NCI-H2081 treated with DMSO at 0.1 percent for 48 hours (cell line): Measurements from ENCODE around the gene HSF2.

Source experiments
- DNase-seq: peaks from one replicate; lab custom pipeline; 2025; lab: John Stamatoyannopoulos, UW

The HSF2 gene, protein sequence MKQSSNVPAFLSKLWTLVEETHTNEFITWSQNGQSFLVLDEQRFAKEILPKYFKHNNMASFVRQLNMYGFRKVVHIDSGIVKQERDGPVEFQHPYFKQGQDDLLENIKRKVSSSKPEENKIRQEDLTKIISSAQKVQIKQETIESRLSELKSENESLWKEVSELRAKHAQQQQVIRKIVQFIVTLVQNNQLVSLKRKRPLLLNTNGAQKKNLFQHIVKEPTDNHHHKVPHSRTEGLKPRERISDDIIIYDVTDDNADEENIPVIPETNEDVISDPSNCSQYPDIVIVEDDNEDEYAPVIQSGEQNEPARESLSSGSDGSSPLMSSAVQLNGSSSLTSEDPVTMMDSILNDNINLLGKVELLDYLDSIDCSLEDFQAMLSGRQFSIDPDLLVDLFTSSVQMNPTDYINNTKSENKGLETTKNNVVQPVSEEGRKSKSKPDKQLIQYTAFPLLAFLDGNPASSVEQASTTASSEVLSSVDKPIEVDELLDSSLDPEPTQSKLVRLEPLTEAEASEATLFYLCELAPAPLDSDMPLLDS

DNA sequence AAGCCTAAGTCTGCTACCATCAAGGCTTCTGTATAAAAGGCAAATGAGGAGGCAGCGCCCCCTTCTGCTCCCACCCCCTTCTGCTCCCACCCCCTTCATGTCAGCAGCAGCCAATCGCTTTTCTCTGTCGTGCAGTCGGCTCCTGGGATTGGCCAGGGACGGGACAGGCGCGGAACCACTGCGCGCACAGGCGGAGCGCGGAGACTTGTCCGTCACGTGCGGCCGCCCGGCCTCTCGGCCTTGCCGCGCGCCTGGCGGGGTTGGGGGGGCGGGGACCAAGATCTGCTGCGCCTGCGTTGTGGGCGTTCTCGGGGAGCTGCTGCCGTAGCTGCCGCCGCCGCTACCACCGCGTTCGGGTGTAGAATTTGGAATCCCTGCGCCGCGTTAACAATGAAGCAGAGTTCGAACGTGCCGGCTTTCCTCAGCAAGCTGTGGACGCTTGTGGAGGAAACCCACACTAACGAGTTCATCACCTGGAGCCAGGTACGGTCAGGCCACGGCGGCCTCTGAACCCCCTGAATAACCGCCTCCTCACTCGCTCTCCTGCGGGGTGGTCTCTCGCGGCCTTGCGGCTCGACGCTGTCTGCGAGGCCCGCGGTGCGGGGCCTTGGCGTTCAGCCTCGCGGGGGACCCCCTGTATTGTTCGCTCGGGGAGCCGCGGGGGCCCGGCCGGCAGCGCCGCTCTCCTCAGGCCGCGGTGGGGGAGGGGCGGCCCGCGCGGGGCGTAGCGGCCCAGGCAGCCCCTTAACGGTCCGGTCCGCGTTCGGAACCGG lies at the start of gene HSF2:
Gene HSF2, plus strand, starts transcription at position 305 of the 773 bp plus-strand sequence. Its CDS starts 86 bp downstream, at position 391.
- DNase-seq: peak; percentile 58

- DNase-seq: no peak
Measured at GRCh38 chr6:122352981-122353664, 46.3 kb upstream of the HSF2 start.

GRCh38 chr6:122360809-122361208 lies 38.6 kb upstream of the HSF2 start:
- no peak for DNase-seq

DNA sequence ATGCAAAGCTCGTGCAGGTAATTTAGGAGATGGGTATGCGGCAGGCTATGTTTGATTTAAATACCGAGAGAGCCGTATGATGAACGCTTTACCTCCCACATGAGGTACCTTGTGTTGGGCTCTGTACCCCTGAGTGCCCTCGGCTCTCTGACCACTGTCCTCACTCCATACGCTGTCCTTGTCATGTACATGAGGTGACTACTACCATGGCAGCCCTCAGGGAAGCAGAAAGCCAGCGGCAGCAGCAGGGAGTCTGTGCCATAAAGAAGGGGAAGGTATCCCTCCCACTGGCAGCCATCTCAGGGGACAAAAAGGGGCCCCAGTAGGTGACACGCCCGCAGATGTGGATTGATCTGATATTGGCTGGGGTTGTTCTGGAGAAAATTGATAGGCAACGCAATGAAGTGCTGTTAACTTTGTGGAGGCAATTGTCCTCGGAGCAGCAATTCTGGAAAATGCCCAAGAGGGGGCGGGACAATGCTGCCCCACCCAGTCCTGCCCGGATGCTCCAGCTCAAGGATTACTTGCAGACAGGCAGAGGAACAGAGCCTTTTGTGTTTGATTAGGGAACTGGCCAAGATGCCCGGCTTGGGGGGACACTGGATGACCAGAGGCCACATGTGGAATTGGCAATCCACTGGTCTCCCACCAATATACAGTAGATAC lies 38.0 kb upstream of the HSF2 start:
- DNase-seq: no peak

DNA sequence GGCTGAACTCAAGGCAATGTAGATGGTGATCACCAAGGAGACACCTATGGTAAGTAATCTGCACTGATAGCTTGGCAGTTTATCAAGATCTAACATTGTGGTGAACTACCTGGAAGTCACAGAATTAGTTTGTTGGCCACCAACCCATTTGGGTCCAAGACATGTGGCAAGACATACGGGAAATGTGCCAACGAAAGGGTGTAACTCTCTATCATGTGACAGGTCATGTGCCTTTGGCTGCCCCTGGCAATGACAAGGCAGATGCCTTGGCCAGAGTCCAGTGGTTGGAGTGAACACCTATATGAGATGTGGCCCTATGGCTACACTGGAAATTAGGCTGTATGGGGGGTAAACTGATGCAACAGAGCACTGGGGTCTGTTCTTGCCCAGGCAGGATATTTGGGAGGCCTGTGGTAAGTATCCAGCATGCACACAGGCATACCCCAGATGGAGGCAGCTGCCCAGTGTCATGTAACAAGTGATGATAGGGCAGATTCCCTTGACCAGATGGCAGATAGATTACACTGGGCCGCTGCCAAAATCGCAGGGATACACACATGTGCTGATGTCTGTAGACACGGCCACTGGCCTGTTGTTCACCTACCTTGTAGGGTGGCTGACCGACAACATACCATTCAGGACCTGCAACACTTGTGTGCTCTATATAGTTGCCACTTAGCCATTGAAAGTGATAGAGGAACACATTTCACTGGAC lies 35.5 kb upstream of the HSF2 start:
- no peak for DNase-seq

DNA sequence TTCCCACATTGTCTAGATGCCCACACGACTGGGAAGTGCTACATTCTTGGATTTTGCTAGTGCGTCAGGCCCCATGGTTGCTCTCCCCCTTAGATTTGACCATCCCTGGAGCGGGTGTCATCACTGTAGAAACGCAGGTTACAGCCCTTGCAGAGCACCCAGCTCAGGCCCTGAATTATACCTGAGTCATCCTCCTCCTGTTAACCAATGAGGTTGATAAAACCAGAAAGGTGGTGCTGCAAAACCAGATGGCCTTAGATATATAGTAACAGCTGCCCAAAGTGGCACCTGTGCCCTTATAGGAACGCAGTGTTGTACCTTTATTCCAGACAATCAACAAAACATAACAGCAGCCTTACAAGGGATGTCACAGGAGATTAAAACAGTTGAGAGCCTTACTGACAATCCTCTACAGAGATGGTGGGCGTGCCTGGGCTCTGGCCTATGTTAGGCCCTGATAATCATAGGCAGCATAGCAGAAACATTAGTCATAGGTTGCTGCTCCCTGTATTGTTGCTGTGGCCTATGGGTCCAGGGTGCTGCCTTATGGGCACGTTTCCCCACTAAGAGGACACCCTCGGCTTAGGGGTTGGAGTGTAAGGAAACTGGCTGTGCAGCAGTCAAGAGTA lies 33.6 kb upstream of the HSF2 start:
- DNase-seq: no peak

GRCh38 chr6:122367171-122367570 lies 32.3 kb upstream of the HSF2 start:
- no peak for DNase-seq

DNA sequence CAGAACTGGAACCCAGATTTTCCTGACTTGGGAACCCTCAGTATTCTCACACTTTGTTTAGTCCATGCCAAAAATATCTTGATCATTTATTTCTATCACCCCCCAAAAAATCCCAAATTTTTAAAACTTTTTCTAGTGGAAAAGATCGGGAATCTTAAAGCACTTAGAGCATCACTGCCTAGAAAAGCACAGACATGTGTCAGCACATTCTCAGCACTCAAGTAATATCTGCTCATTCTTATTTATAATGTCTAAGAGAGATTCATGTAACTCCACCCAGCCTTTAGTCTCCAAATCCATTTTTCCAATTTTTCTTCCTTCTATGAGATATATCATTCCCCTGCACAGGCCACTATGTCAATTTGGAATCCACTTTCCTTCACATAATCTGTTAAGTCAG lies 29.9 kb upstream of the HSF2 start:
- no peak for DNase-seq

DNA sequence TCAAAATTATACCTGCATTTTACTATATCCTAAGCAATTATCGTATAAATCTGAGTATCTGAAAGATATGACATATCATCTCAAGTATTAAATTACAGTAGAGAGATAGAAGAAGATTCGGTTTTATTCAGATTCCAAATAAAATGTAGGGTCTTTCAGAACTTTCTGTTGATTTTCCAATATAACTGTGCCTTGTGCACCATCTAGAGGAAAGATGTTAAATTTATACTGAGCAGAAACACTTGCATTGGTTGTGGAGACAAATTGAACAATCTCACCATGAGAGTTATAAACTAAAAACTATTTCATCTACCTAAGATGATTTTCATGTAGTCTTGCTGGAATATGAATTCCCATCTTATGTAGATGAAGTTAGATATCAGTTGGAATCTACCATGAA lies 26.8 kb upstream of the HSF2 start:
- no peak for DNase-seq

GRCh38 chr6:122374307-122374706 lies 25.1 kb upstream of the HSF2 start:
- no peak for DNase-seq

DNA sequence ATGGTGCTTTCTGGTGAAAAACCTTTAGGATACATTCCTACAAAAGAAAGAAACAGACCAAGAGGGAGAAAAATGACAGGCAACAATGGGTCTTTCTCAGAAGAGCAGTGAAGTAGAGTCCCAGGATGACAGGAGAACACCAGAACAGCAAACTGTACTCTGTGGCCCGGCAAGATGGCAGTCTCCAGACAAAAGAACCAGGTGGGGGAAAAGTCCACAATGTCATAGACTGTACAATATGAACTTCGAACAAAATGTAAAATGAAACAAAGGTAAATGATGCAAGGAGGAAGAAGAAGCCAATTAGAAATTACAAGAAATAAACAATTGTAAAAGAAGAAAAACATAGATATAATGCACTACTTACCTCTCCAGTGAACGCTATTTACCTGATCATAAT lies 23.2 kb upstream of the HSF2 start:
- no peak for DNase-seq

- DNase-seq: peak; percentile 8
Measured at GRCh38 chr6:122381494-122382265, 17.8 kb upstream of the HSF2 start.

DNA sequence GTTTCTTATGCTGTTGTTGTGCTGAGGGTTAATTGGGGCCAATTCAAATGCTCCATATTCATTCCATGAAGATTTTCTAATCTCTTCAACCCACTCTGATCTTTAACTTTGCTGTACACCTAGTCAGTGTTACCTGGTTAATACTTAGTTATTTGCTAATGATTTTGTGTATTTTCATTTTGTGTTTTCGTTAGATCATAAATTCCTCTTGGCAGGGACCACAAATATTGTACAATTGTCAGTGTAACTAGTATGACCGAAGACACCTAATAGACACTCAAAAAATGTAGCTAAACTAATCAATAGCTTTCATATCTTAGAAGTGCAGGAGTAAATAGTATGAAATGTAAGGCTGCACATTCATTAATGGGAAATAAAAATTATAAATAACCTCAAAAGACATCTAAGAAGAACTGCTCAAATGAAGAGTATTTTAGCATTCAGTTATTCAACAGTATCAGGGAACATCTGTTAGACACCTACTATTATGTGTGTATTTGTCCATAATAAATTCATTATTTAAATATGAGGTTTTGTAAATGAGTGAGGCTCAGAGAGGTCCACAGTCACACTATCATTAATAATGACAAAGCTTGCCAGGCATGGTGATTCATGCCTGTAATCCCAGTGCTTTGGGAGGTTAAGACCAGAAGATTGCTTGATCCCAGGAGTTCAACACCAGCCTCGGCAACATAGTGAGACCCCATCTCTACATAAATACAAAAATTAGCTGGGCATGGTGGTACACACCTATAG lies 13.4 kb upstream of the HSF2 start:
- DNase-seq: no peak

DNA sequence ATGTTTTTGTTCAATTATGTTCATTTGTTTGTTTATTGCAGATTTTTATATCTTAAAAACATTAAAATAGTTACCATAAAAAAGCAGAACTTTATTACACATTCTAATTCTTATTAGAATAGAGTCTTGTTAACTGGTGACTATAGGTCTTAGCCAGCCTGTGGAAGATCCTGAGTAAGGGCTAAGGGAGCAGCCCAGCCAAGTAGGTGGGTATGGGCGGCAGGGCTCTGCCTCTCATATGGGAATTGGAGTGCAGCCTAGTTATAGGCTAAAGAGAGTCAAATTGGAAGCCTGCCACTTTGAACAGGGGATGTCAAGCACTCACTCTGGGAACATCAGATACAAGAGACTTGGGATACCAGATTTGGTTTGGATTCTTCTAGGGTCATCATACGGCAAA lies 10.5 kb upstream of the HSF2 start:
- no peak for DNase-seq

DNA sequence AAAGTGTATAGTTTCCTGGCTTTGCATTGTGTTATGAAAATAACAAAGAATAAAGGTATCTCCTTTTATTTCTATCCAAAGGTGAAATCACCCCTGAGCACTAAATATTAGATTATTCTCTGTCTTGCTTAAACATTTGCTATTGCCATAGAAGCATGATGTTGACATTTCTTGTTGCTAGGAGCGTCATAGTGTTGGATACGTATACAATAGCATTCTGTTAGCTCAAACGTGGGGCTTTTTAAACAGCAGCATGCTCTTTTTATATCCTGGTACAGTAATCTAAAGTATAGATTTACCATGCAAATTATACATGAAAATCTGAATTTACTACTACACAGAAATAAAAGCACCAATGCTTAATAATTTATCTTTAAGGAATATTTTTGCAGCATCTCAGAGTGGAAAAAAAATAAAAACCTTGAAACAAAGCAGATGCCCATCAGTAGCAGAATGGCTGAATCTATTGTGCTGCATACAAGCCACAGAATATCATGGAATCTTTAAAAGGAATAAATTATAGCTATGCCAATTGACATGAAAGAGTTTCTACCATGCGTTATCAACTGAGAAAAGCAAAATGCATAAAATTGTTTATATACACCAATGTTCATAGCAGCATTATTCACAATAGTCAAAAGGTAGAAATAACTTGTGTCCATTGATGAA lies 9.6 kb upstream of the HSF2 start:
- DNase-seq: peak; percentile 55

DNA sequence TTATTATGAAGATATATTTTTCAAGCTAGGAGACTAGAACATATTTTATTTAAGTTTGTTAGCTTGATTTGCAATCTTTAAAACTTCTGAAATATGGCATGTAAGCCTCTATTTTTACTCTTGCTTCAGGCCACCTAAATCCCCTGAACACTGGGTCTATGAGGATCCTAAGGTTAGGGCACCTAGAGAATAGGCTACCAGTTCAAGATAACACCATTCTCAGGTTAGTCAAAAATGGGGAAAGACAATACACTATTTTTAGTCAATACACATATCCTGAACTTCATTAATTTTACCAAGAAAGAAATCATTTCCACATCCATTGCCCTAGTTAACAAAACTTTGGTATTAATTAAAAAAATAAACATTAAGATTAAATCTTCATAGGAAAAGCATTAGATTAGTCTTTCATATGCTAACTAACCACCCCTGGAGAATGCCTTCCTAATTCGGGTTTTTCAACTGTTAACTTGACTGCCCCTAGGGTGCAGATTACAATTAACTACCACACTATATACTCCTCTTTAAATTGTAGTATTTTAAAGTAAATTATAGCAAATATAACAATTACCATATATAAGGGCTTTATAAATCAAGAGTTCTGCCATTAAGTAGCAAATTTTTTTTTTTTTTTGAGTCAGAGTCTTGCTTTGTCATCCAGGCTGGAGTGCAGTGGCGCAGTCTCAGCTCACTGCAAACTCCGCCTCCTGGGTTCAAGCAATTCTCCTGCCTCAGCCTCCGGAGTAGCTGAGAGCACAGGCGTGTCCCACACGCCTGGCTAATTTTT lies 6.7 kb upstream of the HSF2 start:
- no peak for DNase-seq

- no peak for DNase-seq
Measured at GRCh38 chr6:122393351-122393896, 6.0 kb upstream of the HSF2 start.

- no peak for DNase-seq
Measured at GRCh38 chr6:122394016-122394415, 5.4 kb upstream of the HSF2 start.
